Measurements from ENCODE around the gene SSH2.

- TF ChIP-seq CTCF (conservative IDR thresholded peaks at IDR 0.05 in 1 of 2, IDR thresholded peaks at IDR 0.05 in 1 of 2; ENCODE audit: extremely low read depth in 1 of 2, insufficient read depth in 1 of 2, low read depth in 1 of 2, low read length in 2 of 2) (no peak), EZH2 (IDR thresholded peaks at IDR 0.05; ENCODE audit: borderline replicate concordance, low read length) (no peak)
Measured at GRCh38 chr17:29761040-29761761, 168.8 kb downstream of the SSH2 start.

Measured in mammary epithelial cell (primary cell).